ENCODE data around the gene LYZL4.

DNA sequence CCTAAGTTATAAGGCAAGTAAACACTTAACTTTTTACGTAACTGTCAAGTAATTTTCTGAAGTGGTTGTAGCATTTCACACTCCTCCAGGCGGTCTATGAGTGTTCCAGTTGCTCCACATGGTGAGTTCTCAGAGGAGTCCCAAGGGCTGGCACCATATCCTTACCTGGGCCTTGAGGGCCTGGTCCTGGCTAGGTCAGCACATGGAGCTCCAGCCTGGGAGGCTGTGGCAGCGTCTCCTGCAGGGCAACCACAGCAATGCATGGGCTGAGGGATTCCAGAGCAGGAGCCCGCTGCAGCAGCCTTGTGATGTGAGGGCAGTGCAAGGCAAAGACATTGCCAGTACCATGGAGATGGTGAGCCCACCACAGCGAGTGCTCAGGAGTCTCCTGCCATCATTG, 32.2 kb upstream of the LYZL4 start:
- TF ChIP-seq, protein P1, sequence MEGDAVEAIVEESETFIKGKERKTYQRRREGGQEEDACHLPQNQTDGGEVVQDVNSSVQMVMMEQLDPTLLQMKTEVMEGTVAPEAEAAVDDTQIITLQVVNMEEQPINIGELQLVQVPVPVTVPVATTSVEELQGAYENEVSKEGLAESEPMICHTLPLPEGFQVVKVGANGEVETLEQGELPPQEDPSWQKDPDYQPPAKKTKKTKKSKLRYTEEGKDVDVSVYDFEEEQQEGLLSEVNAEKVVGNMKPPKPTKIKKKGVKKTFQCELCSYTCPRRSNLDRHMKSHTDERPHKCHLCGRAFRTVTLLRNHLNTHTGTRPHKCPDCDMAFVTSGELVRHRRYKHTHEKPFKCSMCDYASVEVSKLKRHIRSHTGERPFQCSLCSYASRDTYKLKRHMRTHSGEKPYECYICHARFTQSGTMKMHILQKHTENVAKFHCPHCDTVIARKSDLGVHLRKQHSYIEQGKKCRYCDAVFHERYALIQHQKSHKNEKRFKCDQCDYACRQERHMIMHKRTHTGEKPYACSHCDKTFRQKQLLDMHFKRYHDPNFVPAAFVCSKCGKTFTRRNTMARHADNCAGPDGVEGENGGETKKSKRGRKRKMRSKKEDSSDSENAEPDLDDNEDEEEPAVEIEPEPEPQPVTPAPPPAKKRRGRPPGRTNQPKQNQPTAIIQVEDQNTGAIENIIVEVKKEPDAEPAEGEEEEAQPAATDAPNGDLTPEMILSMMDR (IDR thresholded peaks at IDR 0.05): peak in 4 of 6 experiments; percentile 8 to 35 (median 28)
- TF ChIP-seq POLR2A (IDR thresholded peaks at IDR 0.05) (no peak), POLR2AphosphoS5 (IDR thresholded peaks at IDR 0.05) (no peak), EP300 (IDR thresholded peaks at IDR 0.05) (no peak)
